HG03558 (cell line): ENCODE measurements around the gene KCNQ5.

ENCODE experiments used
- ATAC-seq: cut with Tn5 transposase; IDR thresholded peaks from one replicate; pipeline ENCODE4 v1.9.1; 2021; ENCODE audit warnings: moderate number of reproducible peaks; ENCODE audit not compliant: unreplicated experiment; ENCODE audit errors: extremely low read depth

The KCNQ5 gene

DNA sequence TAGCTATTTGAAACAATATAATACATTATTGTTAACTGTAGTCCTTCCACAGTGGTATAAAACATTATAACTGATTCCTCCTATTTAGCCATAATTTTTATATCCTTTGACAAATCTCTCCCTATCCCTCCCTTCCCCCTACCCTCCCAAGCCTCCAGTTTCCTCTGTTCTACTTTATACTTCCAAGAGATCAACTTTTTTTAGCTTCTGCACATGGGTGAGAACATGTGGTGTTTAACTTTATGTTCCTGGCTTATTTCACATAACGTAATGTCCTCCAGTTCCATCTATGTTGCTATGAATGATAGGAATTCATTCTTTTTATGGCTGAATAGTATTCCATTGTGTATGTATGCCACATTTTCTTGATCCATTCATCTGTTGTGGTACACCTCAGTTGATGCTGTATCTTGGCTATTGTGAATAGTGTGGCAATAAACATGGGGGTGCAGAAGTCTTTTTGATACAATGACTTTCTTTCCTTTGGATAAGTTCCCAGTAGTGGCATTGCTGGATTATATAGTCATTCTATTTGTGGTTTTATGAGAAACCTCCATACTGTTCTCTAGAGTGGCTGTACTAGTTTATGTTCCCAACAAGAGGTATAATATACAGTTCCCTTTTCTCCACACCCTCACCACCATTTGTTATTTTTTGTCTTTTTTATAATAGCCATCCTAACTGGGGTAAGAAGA is 205.0 kb downstream of the KCNQ5 start:
- no peak for ATAC-seq

GRCh38 chr6:72828904-72829303 is 207.0 kb downstream of the KCNQ5 start:
- ATAC-seq, result no peak

- ATAC-seq, result no peak
Measured at GRCh38 chr6:72832271-72832670, 210.4 kb downstream of the KCNQ5 start.

DNA sequence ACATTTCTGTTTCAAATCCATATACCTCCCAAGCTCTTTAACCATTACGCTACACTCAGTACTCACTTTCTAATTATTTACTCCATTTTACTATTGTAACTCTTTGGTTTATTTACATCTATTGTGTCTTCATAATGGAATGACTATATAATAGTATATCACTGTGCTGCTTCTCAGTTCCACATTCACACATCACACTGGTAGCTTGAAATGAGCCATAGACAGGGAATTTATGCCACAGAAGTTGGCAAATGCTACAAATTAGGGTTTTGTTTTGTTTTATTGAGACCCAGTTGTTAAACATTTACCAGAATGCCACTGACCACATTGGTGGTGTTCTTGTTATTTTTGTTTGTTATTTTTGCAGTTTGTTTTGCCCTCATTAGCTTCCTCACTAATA is 213.9 kb downstream of the KCNQ5 start:
- no peak for ATAC-seq

GRCh38 chr6:72836971-72837370 is 215.1 kb downstream of the KCNQ5 start:
- ATAC-seq, result no peak

DNA sequence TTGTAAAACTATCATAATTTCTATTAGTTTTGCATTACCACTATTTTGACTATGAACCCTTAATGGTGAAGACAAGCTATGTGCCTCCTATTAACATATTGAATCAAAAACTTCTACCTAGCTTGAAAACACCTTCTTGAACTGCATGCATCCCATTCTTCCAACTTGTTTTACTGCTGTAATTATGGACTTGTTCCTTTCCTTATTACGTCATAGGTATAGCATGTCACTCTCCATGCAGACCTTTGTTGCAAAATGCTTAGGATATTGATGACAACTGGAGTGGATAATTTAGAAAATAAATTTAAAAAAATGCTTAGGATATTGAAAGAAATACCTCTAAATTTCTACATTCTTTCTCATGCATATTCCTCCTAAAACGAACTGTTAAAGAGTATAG is 219.3 kb downstream of the KCNQ5 start:
- ATAC-seq, result no peak

DNA sequence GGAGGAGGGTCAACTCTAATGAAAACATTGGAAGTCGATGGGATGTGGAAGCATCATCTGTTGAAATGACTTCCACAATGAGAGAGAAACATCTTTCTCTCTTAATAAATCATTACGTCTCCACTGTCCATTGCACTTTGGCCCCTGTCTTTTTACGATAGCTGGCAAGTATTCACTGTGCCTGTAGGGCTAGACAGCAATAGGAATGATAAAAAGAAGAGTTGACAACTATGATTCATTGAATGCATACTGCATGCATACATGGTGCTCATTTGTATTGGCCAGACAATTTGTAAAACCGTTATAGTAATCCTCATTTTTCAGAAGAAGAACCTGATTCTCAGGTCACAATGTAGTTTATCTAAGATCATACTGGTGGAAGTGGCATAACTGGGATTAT is 220.3 kb downstream of the KCNQ5 start:
- no peak for ATAC-seq

- no peak for ATAC-seq
Measured at GRCh38 chr6:72844614-72845013, 222.8 kb downstream of the KCNQ5 start.

GRCh38 chr6:72849346-72849745 is 227.5 kb downstream of the KCNQ5 start:
- ATAC-seq, result no peak

DNA sequence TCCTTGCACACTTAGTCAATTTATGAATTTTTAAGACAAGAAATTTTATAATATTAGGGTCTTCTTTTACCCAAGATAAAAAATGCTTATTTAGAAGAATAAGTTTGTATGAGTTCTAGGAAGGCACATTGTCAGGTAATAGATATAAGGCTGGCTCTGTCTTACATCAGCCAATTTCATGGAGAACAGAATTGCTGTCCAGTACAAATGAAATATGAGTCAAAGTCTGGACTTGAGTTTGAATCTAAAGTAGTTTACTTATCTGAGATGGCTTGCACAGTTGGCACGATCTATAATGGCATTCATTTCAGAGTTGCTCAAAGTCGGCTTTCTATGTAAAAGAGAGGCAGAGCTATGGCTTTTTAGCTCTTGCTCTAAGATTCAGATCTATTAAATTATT is 228.2 kb downstream of the KCNQ5 start:
- ATAC-seq, result no peak

DNA sequence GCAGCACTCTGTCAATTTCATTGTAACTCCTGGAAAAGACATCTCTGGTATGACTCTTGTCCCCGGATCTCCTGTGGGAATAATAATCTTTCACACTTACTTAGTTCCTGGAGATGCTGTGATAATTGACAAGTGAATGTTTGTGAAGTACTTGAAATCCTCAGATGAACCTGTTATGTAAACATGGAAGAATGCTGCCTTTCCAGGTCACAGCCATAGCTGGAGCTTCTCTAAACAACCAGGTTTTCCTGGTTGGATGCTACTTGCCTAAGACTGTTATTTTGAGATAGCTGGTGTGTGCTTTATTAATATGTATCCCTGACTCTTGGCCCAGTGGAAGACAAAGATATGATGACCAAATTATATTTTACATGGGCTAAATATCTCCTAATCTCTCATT is 228.6 kb downstream of the KCNQ5 start:
- ATAC-seq, result no peak

DNA sequence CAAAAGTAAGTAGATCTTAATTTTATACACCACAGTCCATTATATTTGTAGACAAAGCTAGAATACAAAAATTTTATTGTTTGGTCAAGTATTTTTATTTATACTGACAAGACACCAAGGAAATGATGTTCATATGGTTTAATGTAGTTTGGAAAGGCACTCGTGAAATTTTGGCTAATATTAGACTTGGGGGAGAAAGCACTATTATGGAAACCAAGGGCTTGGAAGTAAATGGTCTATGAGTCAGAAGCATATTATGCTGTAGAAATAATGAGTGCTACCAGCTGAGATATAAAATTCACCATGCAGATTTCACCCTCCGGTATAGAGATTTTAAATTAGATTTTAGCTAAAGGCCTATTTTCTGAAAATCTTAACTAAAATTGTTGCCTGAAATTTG is 233.6 kb downstream of the KCNQ5 start:
- ATAC-seq, result no peak

DNA sequence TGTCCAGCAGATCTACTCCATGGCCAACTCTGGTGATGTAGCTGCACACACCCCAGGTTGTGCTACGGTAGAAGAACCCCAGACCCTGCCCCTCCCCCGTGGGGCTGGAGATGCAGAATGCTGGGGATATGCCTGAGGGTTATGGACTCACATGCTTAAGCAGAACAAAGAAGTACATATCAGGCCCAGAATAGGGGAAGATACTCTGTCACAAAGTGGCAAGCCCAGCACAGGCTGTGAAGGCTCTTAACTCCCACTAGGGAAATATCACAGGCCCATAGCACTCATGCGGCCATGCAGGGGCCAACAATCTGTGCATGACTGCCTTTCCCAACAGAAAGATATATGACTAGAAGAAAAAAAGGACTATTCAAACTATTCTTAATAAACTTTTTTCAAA is 234.9 kb downstream of the KCNQ5 start:
- ATAC-seq, result no peak

GRCh38 chr6:72857791-72858585 is 236.1 kb downstream of the KCNQ5 start:
- no peak for ATAC-seq

DNA sequence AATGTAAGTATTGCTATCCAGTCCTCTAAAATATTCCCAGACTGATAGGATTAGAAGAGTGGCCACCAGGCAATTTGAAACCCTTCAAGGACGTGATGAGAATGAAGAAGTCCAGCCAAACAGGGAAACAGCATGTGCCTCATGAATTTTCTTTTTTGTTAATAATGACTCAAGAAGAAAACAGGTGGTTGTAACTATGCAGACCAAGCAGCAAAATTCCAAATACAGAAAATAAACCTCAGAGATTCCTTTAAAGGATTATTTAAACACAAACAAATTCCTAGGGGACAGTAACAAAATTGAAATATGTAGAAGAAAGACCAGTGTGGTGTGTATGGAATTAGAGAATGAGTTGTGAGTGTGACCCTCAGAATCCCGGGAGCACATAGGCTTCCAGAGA is 239.2 kb downstream of the KCNQ5 start:
- no peak for ATAC-seq

GRCh38 chr6:72861935-72862432 is 240.1 kb downstream of the KCNQ5 start:
- ATAC-seq, result no peak

GRCh38 chr6:72863131-72863530 is 241.3 kb downstream of the KCNQ5 start:
- no peak for ATAC-seq

DNA sequence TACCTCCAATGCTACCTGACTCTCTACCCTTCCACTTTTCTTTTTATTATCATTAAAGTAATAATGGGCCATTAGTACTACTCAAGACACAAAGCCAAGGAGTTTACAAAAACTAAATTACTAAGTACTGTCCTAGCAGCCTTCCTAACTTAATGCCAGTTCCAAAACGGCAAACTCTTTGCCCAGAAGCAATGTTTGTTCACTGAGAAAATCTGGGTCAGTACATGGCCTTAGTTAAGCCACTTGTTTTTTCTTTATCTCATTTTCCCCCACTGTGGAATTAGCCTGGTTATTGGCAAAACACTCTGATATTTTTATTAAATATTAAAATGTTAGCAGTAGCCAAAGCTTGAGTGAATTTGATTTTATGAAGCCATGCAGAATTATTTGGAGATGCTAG is 242.4 kb downstream of the KCNQ5 start:
- ATAC-seq, result no peak

DNA sequence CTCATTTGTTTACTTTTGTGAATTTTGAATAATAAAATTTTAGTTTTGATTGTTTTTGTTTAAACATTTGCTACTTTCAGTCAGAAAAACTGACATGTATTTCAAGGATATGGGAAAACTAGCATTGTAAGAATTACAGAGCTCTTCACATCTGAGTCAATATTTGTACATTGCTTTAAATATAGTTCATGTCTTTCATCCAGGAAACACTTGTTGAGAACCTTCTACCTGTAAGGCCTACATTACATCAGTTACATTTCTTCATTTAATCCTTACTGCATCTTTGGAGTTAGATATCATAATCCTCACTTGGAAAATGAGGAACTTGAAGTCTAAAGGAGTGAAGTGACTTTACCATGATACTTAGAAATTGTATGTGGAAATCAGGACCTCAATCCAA is 242.9 kb downstream of the KCNQ5 start:
- ATAC-seq, result no peak

DNA sequence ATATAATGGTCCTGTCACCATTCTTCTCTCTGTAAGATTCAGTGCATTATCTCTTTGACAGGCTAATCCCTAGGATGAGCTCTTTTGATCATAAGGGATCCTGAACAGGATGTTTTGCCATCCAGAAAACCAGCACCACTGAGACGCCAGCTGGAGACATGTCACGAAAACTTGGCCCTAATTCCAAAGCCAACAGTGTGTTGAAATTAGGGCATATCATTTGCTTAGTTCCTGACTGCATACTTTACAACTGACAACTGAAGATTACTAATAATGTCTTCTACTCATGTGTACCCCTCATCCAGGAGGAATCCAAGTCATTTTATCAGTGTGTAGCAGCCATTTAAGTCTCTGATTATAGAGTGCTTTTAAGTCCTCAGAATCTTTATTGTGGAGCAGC is 243.6 kb downstream of the KCNQ5 start:
- no peak for ATAC-seq

- no peak for ATAC-seq
Measured at GRCh38 chr6:72869621-72870020, 247.8 kb downstream of the KCNQ5 start.

DNA sequence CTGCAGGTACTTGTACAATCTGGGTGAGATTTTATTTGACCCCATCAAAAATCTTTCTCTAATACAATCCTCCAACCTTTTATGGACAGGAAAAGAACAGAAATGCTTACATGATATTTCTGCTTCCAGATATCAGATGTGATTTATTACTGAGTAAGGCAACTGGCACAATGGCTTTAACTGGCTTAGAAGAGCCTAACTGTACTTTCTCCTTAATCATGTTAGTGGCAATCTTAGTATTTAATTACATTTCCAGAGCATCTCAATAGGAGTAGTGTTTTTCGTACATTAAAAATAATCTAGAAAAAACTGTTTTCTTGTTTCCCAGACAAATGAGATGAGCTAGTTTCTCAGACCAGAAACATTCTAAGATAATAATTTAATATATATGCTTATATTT is 251.6 kb downstream of the KCNQ5 start:
- ATAC-seq, result no peak
